ENCODE measurements around the gene CPD. TPM values are rescaled to one million over a fixed set of nuclear protein-coding genes. Genes with fewer than 3 reads are reported as not detected.
"Not testable (repeated sequence)": the region's sequence is repeated elsewhere in the genome, so short reads cannot be mapped to it uniquely, and the experiment has no call there.

CPD gene
- total RNA-seq, 5 donors from 2014 or later (not counting 1 experiment from before 2014, with no cell fraction given) = 18.7 to 38.0 (median 24.1) TPM

- H3K4me3 Mint-ChIP-seq = no peak overlapping the region
- no peaks in the 10 kb centered on the region for H3K9me3 ChIP-seq
- H3K4me1 ChIP-seq (ENCODE audit: control insufficient read depth in 1 of 2, extremely low read depth in 1 of 2, insufficient read depth in 2 of 2, low read length in 2 of 2) = peaks cover 4 to 15% of the 10 kb centered on the region in 2 experiments
- no peak overlapping the region for H3K27ac ChIP-seq (ENCODE audit: low read length)
- peaks cover 29 to 39% (median 35%) of the 10 kb centered on the region in 3 donors for H3K4me1 Mint-ChIP-seq
- H3K36me3 ChIP-seq (ENCODE audit: control insufficient read depth in 2 of 2, extremely low read depth in 1 of 2, insufficient read depth in 1 of 2, low read length in 1 of 2) = no peaks in the 10 kb centered on the region
- H3K36me3 Mint-ChIP-seq = no peaks in the 10 kb centered on the region
- H3K27me3 Mint-ChIP-seq = no peaks in the 10 kb centered on the region
- POLR2A ChIA-PET = interaction anchor here in 1 of 2 donors (0.7 kb wide), 2 partner anchors 211 to 488 kb away, joined by 4 to 5 read pairs; no protein-coding TSS in a partner anchor
- H3K4me3 ChIP-seq (ENCODE audit: control insufficient read depth in 1 of 2, extremely low read depth in 1 of 2, low read length in 1 of 2) = no peak overlapping the region
- H3K27me3 ChIP-seq (replicated peaks in 1 of 2; ENCODE audit: control insufficient read depth in 2 of 2, extremely low read depth in 1 of 2, insufficient read depth in 2 of 2, low read length in 1 of 2) = no peaks in the 10 kb centered on the region
- 100% methylated on average over 1 of the region's 1 CpG for WGBS (ENCODE audit: insufficient coverage)
- H3K9me3 Mint-ChIP-seq = peaks cover 0 to 3% (median 0%) of the 10 kb centered on the region in 3 donors
- ATAC-seq (replicated peaks in 1 of 4) = no peak
- no peak overlapping the region for H3K27ac Mint-ChIP-seq
- no peak for DNase-seq
- CTCF ChIA-PET = interaction anchor here (0.7 to 1.6 kb wide), 12 partner anchors 10 to 242 kb away, joined by 3 to 38 read pairs (median 6); partner anchors contain the start of gene BLMH (in 2 of the 2)
Observed at GRCh38 chr17:30337393-30337999, 41.2 kb upstream of the CPD start.

DNA sequence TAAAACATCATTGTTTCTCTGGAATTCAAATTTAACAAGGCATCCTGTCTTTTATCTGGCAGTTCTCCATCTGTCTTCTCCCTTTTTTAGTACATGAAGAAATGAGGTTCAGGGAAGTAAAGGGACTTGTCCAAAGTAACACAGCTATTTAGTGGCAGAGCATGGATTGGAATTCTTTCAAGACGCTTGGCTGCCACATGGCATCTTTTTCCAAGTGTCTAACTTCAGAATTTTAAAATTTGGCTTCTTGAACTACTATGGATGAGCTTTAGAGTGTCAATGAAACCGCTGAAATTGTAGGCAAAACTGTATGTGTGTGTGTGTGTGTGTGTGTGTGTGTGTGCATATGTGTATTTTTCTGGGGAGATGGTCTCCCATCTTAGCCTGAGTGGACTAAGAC lies 39.6 kb upstream of the CPD start:
- Mint-ChIP-seq H3K36me3 (no peaks in the 10 kb centered on the region), H3K9me3 (peaks cover 0 to 3% (median 0%) of the 10 kb centered on the region in 3 donors), H3K4me1 (peaks cover 16 to 24% (median 21%) of the 10 kb centered on the region in 3 donors), H3K4me3 (no peak overlapping the region), H3K27ac (no peak overlapping the region), H3K27me3 (no peaks in the 10 kb centered on the region)
- POLR2A ChIA-PET = interaction anchor here in 1 of 2 donors (0.6 kb wide), 2 partner anchors 431 to 598 kb away, joined by 3 read pairs; no protein-coding TSS in a partner anchor
- no peaks in the 10 kb centered on the region for H3K27me3 ChIP-seq (replicated peaks in 1 of 2; ENCODE audit: control insufficient read depth in 2 of 2, extremely low read depth in 1 of 2, insufficient read depth in 2 of 2, low read length in 1 of 2)
- ATAC-seq (replicated peaks in 1 of 4) (no peak), DNase-seq (no peak)
- H3K4me3 ChIP-seq (ENCODE audit: control insufficient read depth in 1 of 2, extremely low read depth in 1 of 2, low read length in 1 of 2) = no peak overlapping the region
- no peaks in the 10 kb centered on the region for H3K9me3 ChIP-seq
- H3K4me1 ChIP-seq (ENCODE audit: control insufficient read depth in 1 of 2, extremely low read depth in 1 of 2, insufficient read depth in 2 of 2, low read length in 2 of 2) = peaks cover 0 to 10% of the 10 kb centered on the region in 2 experiments
- CTCF ChIA-PET = interaction anchor here (0.6 to 1.8 kb wide), 8 partner anchors 13 to 235 kb away, joined by 3 to 7 read pairs (median 5); partner anchors contain the start of gene BLMH (in 2 of the 2)
- H3K27ac ChIP-seq (ENCODE audit: low read length) = no peak overlapping the region
- H3K36me3 ChIP-seq (ENCODE audit: control insufficient read depth in 2 of 2, extremely low read depth in 1 of 2, insufficient read depth in 1 of 2, low read length in 1 of 2) = no peaks in the 10 kb centered on the region
- 90% methylated on average over 1 of the region's 2 CpGs for WGBS (ENCODE audit: insufficient coverage)

GRCh38 chr17:30340801-30341356 lies 37.8 kb upstream of the CPD start:
- Histone ChIP-seq H3K27me3 (replicated peaks in 1 of 2; ENCODE audit: control insufficient read depth in 2 of 2, extremely low read depth in 1 of 2, insufficient read depth in 2 of 2, low read length in 1 of 2) (no peaks in the 10 kb centered on the region), H3K27ac (ENCODE audit: low read length) (no peak overlapping the region), H3K9me3 (no peaks in the 10 kb centered on the region), H3K4me1 (ENCODE audit: control insufficient read depth in 1 of 2, extremely low read depth in 1 of 2, insufficient read depth in 2 of 2, low read length in 2 of 2) (peaks cover 0 to 10% of the 10 kb centered on the region in 2 experiments), H3K4me3 (ENCODE audit: control insufficient read depth in 1 of 2, extremely low read depth in 1 of 2, low read length in 1 of 2) (no peak overlapping the region), H3K36me3 (ENCODE audit: control insufficient read depth in 2 of 2, extremely low read depth in 1 of 2, insufficient read depth in 1 of 2, low read length in 1 of 2) (no peaks in the 10 kb centered on the region)
- H3K27ac Mint-ChIP-seq = no peak overlapping the region
- WGBS (ENCODE audit: insufficient coverage) = 72% methylated on average over 3 of the region's 6 CpGs
- ATAC-seq (replicated peaks in 1 of 4) = no peak
- H3K36me3 Mint-ChIP-seq = no peaks in the 10 kb centered on the region
- no peak overlapping the region for H3K4me3 Mint-ChIP-seq
- H3K9me3 Mint-ChIP-seq = peaks cover 0 to 3% (median 0%) of the 10 kb centered on the region in 3 donors
- DNase-seq = no peak
- H3K4me1 Mint-ChIP-seq = peaks cover 15 to 17% (median 15%) of the 10 kb centered on the region in 3 donors
- ChIA-PET POLR2A (no interaction called here), CTCF (interaction anchor here (0.6 to 1.4 kb wide), 8 partner anchors 18 to 1390 kb away, joined by 3 to 7 read pairs (median 4); partner anchors contain the start of genes GOSR1 (in 1 of the 2) and PHF12 (in 1 of the 2))
- no peaks in the 10 kb centered on the region for H3K27me3 Mint-ChIP-seq

DNA sequence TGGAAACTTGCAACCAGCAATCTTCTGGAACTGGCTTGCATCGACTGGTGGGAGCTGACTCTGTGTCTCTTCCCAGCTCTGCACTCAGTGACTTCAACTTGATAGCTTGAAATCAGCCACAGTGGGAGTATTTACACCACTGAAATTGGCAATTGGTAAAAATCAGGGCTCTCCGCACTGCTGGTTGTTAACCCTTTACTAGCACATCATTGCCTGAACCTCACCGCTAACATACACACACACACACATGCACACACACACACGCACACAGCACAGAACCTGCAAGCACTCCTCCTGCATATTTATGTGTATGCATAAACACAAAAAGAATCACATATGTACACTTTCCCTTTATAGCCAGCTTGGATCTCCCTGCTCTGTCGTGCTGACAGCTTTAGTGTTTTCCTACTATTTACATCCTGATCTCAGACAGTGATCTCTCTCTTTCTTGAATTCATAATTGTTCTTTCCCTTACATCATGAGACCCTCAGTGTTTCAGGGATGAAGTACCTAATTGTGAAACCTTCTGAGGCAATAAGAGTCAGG lies 37.0 kb upstream of the CPD start:
- Histone ChIP-seq H3K27ac (ENCODE audit: low read length) (no peak overlapping the region), H3K27me3 (replicated peaks in 1 of 2; ENCODE audit: control insufficient read depth in 2 of 2, extremely low read depth in 1 of 2, insufficient read depth in 2 of 2, low read length in 1 of 2) (no peaks in the 10 kb centered on the region), H3K9me3 (no peaks in the 10 kb centered on the region), H3K4me3 (ENCODE audit: control insufficient read depth in 1 of 2, extremely low read depth in 1 of 2, low read length in 1 of 2) (no peak overlapping the region), H3K4me1 (ENCODE audit: control insufficient read depth in 1 of 2, extremely low read depth in 1 of 2, insufficient read depth in 2 of 2, low read length in 2 of 2) (peaks cover 0 to 10% of the 10 kb centered on the region in 2 experiments), H3K36me3 (ENCODE audit: control insufficient read depth in 2 of 2, extremely low read depth in 1 of 2, insufficient read depth in 1 of 2, low read length in 1 of 2) (no peaks in the 10 kb centered on the region)
- ChIA-PET CTCF (interaction anchor here in 1 of 2 donors (0.5 to 1.4 kb wide), 7 partner anchors 22 to 1390 kb away, joined by 3 to 7 read pairs (median 4); partner anchors contain the start of genes GOSR1 and PHF12), POLR2A (interaction anchor here in 1 of 2 donors (0.6 kb wide), 1 partner anchor 36 kb away, joined by 7 read pairs; no protein-coding TSS in a partner anchor)
- DNase-seq (no peak), ATAC-seq (replicated peaks in 1 of 4) (no peak)
- Mint-ChIP-seq H3K9me3 (no peaks in the 10 kb centered on the region), H3K36me3 (no peaks in the 10 kb centered on the region), H3K27ac (no peak overlapping the region), H3K4me3 (no peak overlapping the region), H3K27me3 (no peaks in the 10 kb centered on the region), H3K4me1 (peaks cover 7 to 8% (median 8%) of the 10 kb centered on the region in 3 donors)
- 90% methylated on average over 4 of the region's 5 CpGs for WGBS (ENCODE audit: insufficient coverage)

DNA sequence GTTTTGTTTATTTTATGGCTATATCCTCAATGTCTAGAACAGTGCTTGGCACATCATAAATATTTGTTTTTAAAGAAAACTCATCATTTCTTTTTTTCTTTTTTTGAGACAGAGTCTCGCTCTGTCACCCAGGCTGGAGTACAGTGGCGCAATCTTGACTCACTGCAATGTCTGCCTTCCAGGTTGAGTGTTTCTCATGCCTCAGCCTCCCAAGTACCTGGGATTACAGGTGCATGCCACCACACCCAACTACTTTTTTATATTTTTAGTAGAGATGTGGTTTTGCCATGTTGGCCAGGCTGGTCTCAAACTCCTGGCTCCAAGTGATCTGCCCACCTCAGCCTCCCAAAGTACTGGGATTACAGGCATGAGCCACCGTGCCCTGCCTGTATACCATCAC lies 35.5 kb upstream of the CPD start:
- WGBS (ENCODE audit: insufficient coverage) = 50% methylated on average over 1 of the region's 3 CpGs
- H3K27me3 ChIP-seq (replicated peaks in 1 of 2; ENCODE audit: control insufficient read depth in 2 of 2, extremely low read depth in 1 of 2, insufficient read depth in 2 of 2, low read length in 1 of 2); H3K4me3 Mint-ChIP-seq; H3K9me3 Mint-ChIP-seq; H3K36me3 Mint-ChIP-seq; H3K27me3 Mint-ChIP-seq; H3K4me3 ChIP-seq (ENCODE audit: control insufficient read depth in 1 of 2, extremely low read depth in 1 of 2, low read length in 1 of 2); DNase-seq; H3K36me3 ChIP-seq (ENCODE audit: control insufficient read depth in 2 of 2, extremely low read depth in 1 of 2, insufficient read depth in 1 of 2, low read length in 1 of 2); H3K27ac Mint-ChIP-seq; POLR2A ChIA-PET; H3K4me1 ChIP-seq (ENCODE audit: control insufficient read depth in 1 of 2, extremely low read depth in 1 of 2, insufficient read depth in 2 of 2, low read length in 2 of 2); H3K4me1 Mint-ChIP-seq; H3K9me3 ChIP-seq; ATAC-seq (replicated peaks in 1 of 4); H3K27ac ChIP-seq (ENCODE audit: low read length): not testable (repeated sequence)
- CTCF ChIA-PET = interaction anchor here (0.6 to 1.3 kb wide), 4 partner anchors 20 to 942 kb away, joined by 3 read pairs; no protein-coding TSS in a partner anchor

DNA sequence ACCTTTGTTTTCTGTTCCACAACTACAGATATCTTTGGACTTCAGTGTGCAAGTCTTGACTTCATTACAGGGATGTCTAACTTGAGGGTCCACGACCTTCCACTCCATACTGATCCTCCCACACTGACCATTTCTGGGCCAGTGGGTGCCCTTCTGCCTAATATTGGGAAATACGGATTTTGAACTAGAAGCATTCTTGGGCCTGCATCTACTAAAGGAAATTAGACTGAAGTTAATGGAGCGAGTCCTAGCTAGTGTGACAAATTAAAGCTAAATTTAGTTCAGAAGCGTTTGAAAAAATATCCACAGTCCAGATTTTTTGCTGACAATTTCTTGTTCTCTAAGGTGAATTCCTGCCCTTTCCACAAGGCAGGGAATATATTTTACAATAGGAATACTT lies 34.9 kb upstream of the CPD start:
- ChIA-PET POLR2A (no interaction called here), CTCF (interaction anchor here in 1 of 2 donors (1.2 kb wide), 2 partner anchors 20 to 239 kb away, joined by 3 read pairs; no protein-coding TSS in a partner anchor)
- Histone ChIP-seq H3K27me3 (replicated peaks in 1 of 2; ENCODE audit: control insufficient read depth in 2 of 2, extremely low read depth in 1 of 2, insufficient read depth in 2 of 2, low read length in 1 of 2) (no peaks in the 10 kb centered on the region), H3K27ac (ENCODE audit: low read length) (no peak overlapping the region), H3K4me3 (ENCODE audit: control insufficient read depth in 1 of 2, extremely low read depth in 1 of 2, low read length in 1 of 2) (no peak overlapping the region), H3K9me3 (no peaks in the 10 kb centered on the region), H3K36me3 (ENCODE audit: control insufficient read depth in 2 of 2, extremely low read depth in 1 of 2, insufficient read depth in 1 of 2, low read length in 1 of 2) (no peaks in the 10 kb centered on the region), H3K4me1 (ENCODE audit: control insufficient read depth in 1 of 2, extremely low read depth in 1 of 2, insufficient read depth in 2 of 2, low read length in 2 of 2) (peaks cover 0 to 10% of the 10 kb centered on the region in 2 experiments)
- Mint-ChIP-seq H3K27me3 (no peaks in the 10 kb centered on the region), H3K4me1 (peaks cover 6 to 8% (median 7%) of the 10 kb centered on the region in 3 donors), H3K4me3 (no peak overlapping the region), H3K9me3 (no peaks in the 10 kb centered on the region), H3K36me3 (no peaks in the 10 kb centered on the region), H3K27ac (no peak overlapping the region)
- no peak for ATAC-seq (replicated peaks in 1 of 4)
- WGBS (ENCODE audit: insufficient coverage) = no CpG with 5 or more reads among the region's 4 CpGs
- no peak for DNase-seq

All from T-cell (primary cell).